ENCODE results near the gene STARD5. TPM values are rescaled to one million over a fixed set of nuclear protein-coding genes. Genes with fewer than 3 reads are reported as not detected.

STARD5 gene
- polyA plus RNA-seq, 3 donors: 3.3 to 5.7 (median 5.3) TPM

DNA sequence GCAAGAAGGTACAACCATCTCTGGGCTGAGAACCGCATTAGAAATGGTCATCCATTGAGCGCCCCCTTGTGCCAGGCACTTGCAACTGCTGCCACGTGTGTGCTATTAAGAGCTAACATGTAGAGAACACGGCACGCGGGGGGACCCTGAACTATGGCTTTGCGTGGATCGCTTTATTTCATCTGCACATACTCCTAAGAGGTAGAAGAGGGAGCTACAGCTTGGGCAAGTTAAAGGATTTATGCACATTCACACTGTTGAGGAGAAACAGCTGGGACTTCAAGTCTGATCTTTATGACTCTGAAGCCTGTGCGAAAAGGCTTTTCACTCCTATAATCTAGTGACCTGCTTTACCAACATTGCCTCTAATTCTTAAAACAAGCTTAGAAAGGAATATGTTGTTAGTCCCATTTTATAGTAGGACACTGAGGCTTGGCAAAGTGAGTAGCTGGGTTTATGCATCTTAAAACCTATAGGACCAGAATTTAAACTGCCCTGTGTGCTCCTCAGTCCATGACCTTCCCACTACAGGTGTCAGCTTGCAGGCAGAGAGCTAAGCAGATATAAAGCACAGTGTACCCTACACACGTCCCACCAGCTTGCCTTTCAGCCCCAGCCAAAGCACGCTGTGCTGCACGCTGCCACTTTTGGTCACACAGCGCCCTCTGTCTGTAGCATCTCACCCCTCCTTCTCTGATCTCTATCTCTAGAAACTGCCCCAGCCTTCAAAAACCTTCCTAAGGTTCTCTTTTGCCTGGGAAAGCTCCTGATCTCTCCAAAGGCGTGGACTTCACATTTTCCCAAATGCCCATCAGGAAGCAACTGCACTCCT, 57.8 kb downstream of the STARD5 start:
- peak; percentile 46 to 73 (median 68) for DNase-seq (ENCODE audit: extremely low read depth in 1 of 11, low read depth in 9 of 11, low spot score in 4 of 11)

- no peak for DNase-seq (ENCODE audit: extremely low read depth in 1 of 11, low read depth in 9 of 11, low spot score in 4 of 11)
Observed at GRCh38 chr15:81265256-81265943, 58.5 kb downstream of the STARD5 start.

- DNase-seq (ENCODE audit: extremely low read depth in 1 of 11, low read depth in 9 of 11, low spot score in 4 of 11): no peak
Observed at GRCh38 chr15:81264072-81264857, 59.7 kb downstream of the STARD5 start.

GRCh38 chr15:81263477-81263876, 60.5 kb downstream of the STARD5 start:
- no peak for DNase-seq (ENCODE audit: extremely low read depth in 1 of 11, low read depth in 9 of 11, low spot score in 4 of 11)

GRCh38 chr15:81261172-81261811, 62.6 kb downstream of the STARD5 start:
- no peak for DNase-seq (ENCODE audit: extremely low read depth in 1 of 11, low read depth in 9 of 11, low spot score in 4 of 11)

DNA sequence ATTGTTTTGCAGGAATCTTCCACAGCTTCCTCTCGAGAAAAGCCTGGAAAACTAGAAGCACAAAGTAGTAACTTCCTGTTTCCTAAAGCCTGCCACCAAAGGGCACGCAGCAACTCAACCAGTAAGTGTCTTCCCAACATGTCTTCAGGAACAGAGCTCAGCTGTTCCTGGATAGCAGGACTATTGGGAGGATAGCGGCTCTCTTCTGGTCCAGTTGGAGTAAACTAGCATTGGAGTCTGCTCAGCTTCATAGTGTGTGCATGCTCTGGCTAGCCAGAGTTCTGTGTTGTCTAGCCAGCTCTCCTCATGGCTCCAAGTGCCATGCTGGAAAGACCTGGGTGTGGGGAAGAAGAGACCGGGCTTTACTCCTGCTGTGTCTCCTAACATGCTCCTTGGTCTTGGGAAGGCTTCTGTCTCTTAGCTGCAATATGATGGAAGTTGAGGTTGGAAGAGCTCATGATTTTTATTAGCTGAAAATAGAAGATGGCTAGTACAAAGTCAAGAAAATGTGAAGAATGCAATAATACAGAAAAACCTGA, 64.1 kb downstream of the STARD5 start:
- no peak for DNase-seq (ENCODE audit: extremely low read depth in 1 of 11, low read depth in 9 of 11, low spot score in 4 of 11)

Other genes with a start within 250 kb of the STARD5 start
- under 1 TPM; 0.30 to 0.59 (median 0.32) TPM for gene CFAP161, start 189.9 kb downstream of the STARD5 start, polyA plus RNA-seq (ENCODE audit: insufficient read length in 3 of 3)
- gene IL16, start 127.3 kb downstream of the STARD5 start, polyA plus RNA-seq (ENCODE audit: insufficient read length in 3 of 3): 1 to 10 TPM; 5.2 to 5.5 (median 5.4) TPM
- under 1 TPM; 0.08 to 0.38 (median 0.11) TPM for gene TMC3, start 50.1 kb upstream of the STARD5 start, polyA plus RNA-seq (ENCODE audit: insufficient read length in 3 of 3)

Data from renal cortex interstitium (tissue), 11 donors.